ENCODE measurements around the gene GMPR.

- TF ChIP-seq HDAC2 (IDR thresholded peaks at IDR 0.05) (no peak), ESRRA (IDR thresholded peaks at IDR 0.05; ENCODE audit: low read length) (no peak), POLR2AphosphoS5 (IDR thresholded peaks at IDR 0.05; ENCODE audit: low read length) (0 out of 2 replicates have a peak, but pooled peaks have one; percentile 28), NFIC (IDR thresholded peaks at IDR 0.05; ENCODE audit: low read depth, low read length) (peak; percentile 88), EP300 (IDR thresholded peaks at IDR 0.05; ENCODE audit: borderline replicate concordance in 1 of 2, control insufficient read depth in 1 of 2, low read depth in 2 of 2, low read length in 2 of 2) (peak; percentile 83 to 88), NKRF (conservative IDR thresholded peaks at IDR 0.05) (0 out of 2 replicates have a peak, but pooled peaks have one; percentile 25), ZNF207 (IDR thresholded peaks at IDR 0.05; ENCODE audit: borderline replicate concordance) (no peak), CREB1 (IDR thresholded peaks at IDR 0.05; ENCODE audit: low read depth) (peak; percentile 83), POLR2A (IDR thresholded peaks at IDR 0.05; ENCODE audit: low read depth, low read length) (no peak), RELA (IDR thresholded peaks at IDR 0.05; ENCODE audit: borderline replicate concordance, partially characterized antibody) (no peak), BMI1 (IDR thresholded peaks at IDR 0.05; ENCODE audit: borderline replicate concordance) (0 out of 2 replicates have a peak, but pooled peaks have one; percentile 50)
- TF ChIP-seq, protein P1, sequence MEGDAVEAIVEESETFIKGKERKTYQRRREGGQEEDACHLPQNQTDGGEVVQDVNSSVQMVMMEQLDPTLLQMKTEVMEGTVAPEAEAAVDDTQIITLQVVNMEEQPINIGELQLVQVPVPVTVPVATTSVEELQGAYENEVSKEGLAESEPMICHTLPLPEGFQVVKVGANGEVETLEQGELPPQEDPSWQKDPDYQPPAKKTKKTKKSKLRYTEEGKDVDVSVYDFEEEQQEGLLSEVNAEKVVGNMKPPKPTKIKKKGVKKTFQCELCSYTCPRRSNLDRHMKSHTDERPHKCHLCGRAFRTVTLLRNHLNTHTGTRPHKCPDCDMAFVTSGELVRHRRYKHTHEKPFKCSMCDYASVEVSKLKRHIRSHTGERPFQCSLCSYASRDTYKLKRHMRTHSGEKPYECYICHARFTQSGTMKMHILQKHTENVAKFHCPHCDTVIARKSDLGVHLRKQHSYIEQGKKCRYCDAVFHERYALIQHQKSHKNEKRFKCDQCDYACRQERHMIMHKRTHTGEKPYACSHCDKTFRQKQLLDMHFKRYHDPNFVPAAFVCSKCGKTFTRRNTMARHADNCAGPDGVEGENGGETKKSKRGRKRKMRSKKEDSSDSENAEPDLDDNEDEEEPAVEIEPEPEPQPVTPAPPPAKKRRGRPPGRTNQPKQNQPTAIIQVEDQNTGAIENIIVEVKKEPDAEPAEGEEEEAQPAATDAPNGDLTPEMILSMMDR (IDR thresholded peaks at IDR 0.05 in 2 of 3, conservative IDR thresholded peaks at IDR 0.05 in 1 of 3; ENCODE audit: control insufficient read depth in 2 of 3, extremely low read depth in 1 of 3, insufficient read depth in 1 of 3, low read depth in 3 of 3, low read length in 3 of 3) = no peak
- TF ChIP-seq, protein P2, sequence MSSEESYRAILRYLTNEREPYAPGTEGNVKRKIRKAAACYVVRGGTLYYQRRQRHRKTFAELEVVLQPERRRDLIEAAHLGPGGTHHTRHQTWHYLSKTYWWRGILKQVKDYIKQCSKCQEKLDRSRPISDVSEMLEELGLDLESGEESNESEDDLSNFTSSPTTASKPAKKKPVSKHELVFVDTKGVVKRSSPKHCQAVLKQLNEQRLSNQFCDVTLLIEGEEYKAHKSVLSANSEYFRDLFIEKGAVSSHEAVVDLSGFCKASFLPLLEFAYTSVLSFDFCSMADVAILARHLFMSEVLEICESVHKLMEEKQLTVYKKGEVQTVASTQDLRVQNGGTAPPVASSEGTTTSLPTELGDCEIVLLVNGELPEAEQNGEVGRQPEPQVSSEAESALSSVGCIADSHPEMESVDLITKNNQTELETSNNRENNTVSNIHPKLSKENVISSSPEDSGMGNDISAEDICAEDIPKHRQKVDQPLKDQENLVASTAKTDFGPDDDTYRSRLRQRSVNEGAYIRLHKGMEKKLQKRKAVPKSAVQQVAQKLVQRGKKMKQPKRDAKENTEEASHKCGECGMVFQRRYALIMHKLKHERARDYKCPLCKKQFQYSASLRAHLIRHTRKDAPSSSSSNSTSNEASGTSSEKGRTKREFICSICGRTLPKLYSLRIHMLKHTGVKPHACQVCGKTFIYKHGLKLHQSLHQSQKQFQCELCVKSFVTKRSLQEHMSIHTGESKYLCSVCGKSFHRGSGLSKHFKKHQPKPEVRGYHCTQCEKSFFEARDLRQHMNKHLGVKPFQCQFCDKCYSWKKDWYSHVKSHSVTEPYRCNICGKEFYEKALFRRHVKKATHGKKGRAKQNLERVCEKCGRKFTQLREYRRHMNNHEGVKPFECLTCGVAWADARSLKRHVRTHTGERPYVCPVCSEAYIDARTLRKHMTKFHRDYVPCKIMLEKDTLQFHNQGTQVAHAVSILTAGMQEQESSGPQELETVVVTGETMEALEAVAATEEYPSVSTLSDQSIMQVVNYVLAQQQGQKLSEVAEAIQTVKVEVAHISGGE (CRISPR knock-in tag; IDR thresholded peaks at IDR 0.05) = no peak
These were observed 66.9 kb downstream of the GMPR start for GRCh38 chr6:16305246-16305725.
